GM04503 (cell line): ENCODE measurements around the gene RHBDD1.

ENCODE experiments used
- DNase-seq: peaks from one replicate; pipeline ENCODE4 v3.0.0-alpha.2; 2012; ENCODE audit warnings: low read depth

The RHBDD1 gene

DNA sequence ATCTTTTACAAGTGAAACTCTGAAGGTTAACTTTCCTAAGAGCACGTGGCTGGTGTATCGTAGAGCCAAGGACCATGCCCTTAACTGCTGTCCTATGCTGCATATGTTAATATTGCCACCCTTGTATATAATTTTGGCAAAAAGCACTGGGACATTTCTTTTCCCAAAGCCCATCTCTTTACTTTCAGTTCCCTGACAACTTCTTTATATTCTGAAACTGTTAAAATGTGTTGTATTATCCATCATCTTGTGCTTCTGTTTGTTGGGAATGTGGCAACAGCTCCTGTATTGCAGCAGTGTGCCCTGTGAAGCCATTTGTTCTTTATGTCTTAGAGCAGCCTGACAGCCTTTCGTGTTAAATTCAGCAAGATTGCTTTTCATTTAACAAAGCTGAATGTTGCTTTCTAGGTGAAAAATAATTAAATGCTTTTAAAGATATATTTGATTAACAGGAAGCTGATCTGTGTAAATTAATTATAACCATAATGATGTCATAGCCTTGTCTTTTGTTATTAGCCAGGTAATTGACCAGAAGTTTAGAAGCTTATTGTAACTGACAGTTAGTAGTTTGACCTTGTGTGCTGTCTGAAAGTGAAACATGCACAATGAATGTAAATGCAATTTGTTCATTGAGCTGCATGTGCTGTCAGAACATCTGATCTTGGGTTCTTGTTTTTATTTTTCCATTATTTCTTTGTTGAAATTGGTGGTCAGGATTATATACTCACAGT is 9.7 kb downstream of the RHBDD1 start:
- DNase-seq = no peak

DNA sequence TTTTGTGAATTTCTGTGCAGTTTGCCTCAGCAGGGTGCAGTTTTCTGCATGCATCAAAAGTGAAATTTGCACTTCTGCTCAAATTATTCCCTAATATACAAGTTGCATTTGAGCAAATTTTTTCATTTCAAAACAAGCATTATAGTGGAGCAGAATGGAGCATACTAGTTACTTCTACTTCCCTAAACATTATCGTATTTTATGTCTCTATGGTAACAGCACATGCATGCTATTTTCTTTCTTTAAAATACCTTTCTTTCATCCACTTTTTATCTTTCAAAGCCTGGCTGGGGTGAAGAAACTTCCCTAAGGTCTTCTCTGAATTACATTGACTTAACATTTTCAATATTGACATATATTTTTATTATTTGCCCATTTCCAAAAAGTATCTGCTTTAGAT is 11.2 kb downstream of the RHBDD1 start:
- no peak for DNase-seq

DNA sequence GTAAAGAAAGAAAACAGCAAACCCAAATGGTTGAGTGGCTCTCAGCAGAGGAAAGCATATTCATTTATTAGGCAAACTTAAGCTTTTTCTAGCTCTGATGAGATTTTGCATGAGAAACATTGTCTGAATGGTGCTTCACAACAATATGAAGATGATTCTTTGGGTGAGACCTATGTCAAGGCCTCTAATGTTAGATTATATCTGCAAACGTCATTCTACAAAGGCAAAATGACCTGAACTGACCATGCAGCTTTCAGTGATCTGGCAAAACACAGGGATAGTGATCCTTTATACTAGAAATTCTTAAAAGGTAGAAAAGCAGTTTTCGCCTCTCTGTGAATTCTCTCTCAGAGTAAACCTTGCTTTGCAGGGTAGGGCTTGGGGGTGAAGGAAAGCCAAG is 11.7 kb downstream of the RHBDD1 start:
- DNase-seq = no peak

DNA sequence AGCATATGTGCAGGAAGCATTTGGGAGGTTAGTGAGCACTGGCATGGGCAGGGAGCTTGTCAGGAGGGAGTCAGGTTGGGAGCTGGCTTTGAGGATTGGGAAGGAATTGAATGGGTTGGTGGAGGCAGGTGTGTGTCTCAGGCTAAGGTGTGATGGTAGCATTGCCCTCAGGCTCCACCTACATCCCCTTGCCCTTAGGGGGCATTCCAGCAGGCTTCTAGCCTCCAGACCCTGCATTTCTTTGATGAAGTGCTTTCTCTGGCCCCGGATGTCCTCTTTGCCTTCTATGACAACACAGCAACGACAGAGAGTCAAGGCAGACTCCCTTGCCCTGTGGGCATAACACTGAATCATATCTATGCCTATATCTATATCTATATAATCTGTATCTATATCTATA is 13.5 kb downstream of the RHBDD1 start:
- DNase-seq = no peak

DNA sequence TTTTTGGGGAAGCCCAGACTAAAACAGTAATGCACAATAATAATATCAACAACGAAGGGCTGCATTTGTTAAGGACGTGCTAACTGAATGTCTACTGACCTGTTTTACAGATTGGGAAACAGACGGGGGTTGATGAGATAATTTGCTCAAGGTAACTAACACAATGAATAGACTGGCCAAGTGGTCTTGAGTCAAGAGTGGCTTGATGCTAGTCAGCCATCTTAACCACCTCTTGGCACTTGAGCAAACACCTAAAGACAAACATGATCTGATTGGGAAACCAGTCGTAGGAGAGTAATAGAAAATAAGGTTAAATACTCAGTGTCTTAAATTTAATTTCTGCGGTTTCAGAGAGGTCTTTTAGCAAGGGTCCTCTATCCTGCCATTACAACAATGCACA is 14.2 kb downstream of the RHBDD1 start:
- no peak for DNase-seq

DNA sequence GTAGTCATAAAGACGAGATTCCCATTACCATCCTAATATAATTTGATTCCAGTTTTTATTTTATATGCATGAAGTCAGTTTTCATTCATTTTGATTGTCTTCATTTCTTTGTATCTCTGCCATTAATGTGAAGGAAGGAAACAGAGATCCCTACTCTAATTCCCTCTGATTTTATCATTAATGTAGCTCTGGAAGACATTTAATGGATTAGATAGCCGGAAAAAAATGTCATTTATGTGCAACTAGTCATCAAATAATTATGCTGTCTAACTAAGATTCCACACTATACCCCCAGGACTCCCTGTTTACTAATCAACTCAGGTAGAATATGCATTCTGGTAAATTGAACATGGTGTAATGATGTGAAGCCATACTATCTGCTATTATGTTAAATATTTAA is 19.9 kb downstream of the RHBDD1 start:
- no peak for DNase-seq

DNA sequence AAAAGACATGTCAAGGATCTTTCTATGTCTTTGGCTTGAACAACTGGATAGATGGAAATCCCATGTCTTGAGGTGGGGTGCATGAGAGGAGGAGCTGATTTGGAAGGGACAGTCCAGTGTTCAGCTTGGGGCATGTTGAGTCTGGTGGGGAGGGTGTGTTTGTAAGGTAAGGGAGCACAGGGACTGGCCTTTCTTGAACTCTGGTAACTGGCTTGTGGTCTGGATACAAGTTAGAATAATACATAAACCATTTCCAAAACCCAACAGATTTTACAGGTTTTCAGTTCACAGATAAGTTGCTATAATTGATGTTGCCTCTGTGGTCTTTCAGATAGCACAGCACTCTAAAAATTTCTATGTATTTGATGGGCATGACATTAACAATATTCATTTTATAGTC is 24.2 kb downstream of the RHBDD1 start:
- no peak for DNase-seq

DNA sequence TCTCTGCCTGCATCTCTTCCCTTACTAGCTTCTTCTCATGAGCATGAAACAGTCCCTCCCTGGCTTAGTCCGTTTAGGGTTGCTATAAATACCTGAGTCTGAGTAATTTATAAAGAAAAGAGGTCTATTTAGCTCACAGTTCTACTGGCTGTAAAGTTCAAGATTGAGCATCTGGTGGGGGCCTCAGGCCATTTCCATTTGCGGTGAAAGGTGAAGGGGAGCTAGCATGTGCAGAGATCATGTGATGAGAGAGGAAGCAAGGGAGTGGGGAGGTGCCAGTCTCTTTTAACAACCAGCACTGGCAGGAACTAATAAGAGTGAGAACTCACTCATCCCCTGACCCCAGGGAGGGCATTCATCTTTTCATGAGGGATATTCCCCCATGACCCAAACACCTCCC is 26.8 kb downstream of the RHBDD1 start:
- no peak for DNase-seq

DNA sequence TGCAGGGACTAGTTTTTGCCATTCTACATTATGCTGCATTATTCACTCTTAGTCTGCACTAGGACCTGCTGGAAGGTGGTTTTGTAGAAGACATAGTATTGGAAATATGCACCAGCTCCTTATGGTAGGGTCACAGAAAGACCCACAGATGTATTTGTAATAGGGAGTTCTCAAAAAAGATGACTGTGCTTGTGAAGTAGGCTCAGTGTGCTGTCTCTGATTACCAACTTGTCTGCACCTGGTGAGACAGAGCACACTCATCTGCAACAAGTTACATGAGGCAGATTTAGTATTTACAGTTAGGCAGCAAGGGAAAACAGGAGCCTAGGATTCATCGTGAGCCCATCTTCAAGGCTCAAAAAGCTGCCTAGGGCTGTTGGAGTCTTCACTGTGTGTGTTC is 29.4 kb downstream of the RHBDD1 start:
- DNase-seq = no peak

DNA sequence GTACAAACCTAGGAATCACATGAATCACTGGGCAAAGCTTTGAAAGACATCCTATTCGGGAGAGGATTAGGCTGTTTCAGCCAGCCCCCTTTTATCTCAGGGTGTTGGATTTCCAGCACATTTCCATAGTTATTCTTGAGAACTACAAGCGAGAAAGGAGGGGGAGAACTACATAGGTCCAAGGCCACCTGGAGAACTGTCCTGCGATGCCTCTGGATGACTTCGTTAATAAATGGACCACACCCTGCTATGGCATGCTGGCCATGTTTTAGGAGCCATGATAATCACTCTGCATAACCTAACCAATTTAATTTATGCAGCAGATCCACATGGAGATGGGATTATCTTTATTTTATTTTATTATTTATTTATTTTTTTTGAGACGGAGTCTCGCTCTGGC is 29.9 kb downstream of the RHBDD1 start:
- DNase-seq = no peak

DNA sequence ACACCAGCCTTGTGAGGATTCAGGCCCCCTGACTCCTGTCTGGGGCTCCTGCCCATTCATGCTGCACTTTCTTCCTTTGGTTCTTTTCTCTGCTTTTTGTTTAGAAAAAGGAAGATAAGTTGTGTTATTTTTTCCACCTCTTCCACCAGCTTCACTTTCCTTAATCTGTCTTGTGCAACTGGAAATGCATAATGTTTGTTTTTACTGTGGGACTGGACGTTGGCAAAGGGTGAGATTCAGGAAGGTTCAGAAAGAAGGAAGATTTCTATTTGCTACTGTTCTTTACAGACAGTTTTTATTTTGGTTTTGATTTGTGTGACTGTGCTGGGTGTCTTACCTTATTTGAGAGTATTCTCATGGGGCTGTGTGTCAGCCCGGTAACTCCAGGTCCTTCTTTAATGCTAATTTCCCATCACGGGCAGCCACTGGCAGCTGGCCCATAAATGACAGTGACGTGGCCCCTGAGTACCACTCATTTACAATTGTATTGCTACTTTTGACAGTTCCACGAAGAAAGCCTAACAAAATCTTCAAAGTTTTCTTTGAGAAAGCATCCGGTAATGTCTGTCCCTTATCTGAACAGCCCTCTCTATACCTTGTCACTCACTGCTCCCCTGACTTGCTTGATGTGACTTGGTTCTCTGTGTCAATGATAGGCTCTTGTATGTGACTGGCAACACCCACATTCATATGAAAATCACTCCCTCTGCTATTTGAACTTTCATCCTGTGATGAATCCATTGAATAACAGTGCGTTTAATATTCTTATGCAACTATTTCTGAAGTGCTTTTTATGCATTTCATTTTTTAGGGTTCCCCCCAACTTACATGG is 32.7 kb downstream of the RHBDD1 start:
- DNase-seq = no peak

DNA sequence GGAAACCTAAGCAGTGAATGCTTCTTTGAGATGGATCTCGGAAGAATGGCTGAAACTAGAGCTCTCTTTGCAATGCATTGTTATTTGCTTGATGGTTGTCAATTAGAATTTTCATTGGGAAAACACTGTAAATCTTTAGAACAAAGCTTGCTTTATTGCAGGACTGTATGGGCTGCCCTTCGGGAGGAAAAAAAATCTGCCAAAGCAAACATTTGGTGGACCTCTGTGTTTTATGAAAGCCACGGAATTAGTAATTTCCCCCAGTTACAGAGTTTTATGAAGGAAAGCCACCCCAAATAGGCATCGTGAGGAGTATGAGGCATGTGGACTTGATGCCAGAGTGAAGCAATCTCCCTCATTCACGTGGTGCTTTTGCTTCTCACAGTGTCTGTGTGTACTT is 33.5 kb downstream of the RHBDD1 start:
- no peak for DNase-seq

DNA sequence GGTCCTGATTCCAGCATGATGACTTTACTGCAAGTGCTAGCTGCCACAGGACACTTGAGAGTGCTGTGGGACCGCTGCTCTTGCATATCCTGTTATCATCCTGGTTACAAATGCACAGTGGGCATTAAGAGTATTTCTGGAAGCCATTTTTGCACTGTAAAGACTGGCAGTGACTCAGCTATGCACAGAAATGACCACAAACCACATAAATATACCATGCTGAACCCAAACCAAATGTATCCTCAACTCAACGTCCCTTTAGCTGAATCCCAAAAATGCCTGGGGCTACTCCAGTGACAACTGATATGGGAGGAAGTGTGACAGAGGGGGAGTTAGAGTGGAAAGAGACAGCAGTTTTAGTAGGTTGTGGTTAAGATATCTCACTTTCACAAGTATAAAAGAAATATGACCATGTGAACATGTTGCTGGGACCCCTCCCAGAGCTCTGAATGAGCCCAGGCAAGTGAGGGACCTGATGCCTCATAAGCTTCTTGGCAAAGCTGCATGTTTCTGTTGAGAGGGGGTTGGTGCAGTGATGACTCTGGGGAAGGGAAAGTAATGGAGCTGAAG is 37.3 kb downstream of the RHBDD1 start:
- no peak for DNase-seq

DNA sequence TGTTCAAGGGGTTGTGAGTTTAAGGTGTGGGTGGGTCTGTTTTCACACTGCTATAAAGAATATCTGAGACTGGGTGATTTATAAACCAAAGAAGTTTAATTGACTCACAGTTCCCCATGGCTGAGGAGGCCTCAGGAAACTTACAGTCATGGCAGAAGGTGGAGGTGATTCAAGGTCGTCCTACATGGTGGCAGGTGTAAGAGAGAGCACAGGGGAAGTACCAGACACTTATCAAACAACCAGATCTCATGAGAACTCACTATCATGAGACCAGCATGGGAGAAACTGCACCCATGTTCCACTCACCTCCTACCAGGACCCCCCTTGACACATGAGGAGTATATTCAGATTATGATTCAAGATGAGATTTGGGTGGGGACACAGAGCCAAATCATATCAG is 38.0 kb downstream of the RHBDD1 start:
- no peak for DNase-seq

DNA sequence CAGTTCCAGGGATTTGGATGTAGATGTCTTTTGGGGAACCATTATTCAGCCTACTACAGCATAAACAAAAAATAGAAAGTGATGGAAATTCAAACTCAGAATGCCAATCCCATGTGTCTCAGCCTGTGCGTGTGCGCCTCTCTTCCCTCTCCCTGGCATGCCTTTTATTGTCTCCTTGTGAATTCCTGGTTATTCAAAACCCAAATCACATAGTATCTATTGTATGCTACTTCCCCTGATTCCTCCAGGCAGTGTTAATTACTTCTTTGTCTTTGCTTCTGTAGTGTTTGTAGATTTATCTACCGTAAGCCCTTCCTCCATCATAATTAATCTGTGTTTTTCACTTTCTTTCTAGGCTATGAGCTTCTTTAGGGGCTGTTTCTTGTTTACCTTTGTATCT is 38.9 kb downstream of the RHBDD1 start:
- DNase-seq = no peak

DNA sequence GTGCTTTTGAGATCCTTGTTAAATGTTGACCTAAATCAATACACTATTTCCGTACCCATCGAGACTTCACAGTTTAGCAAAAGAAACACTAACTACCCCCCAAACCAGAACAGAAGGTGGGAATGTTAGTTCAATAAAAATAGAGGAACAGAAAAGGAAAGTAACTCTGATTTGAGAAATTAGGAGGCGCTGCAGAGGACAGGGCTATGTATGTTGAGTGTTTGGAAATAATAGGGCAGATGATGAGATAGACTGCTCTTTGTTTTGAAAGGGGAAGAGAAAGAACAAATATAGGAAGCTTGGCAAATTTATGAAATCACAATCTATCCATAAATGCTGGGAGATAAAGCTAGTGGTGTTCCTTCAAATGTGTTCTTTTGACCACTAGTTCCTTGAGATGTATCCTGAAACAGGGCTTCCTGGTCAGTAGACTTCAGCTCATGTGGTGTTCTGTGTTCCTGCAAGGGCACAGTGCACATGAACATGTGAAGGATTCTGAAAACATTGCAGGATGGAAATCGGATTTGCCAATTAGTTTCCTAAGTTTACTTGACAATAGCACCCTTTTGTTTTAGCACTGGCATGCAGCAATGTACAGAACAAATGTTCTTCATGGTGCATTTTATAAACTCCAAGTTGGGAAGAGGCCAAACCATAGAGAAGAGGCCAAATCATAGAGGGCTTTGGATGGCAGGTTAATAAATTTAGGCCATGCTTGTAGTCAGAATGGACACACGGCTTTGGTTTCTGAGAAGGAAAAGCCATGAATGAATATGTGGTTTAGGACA is 39.8 kb downstream of the RHBDD1 start:
- DNase-seq = no peak

DNA sequence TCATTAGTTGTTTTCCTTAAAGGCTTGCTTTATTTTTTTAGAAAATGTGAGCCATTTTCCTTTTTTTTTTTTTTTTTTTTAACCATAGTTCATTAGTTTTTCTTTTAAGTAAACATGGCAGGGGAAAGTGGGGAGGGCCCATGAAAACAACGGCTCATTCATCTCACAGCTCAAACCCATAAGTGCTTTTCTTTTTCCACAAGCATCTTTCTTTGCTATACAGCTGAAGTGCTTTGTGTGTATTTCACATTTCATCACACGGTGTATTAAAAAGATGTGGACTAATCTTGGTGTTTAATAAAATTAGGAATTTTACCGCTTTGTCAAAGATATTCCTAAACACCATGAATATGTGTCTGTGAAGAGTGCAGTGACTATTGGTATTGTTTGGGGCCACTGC is 41.6 kb downstream of the RHBDD1 start:
- DNase-seq = no peak

DNA sequence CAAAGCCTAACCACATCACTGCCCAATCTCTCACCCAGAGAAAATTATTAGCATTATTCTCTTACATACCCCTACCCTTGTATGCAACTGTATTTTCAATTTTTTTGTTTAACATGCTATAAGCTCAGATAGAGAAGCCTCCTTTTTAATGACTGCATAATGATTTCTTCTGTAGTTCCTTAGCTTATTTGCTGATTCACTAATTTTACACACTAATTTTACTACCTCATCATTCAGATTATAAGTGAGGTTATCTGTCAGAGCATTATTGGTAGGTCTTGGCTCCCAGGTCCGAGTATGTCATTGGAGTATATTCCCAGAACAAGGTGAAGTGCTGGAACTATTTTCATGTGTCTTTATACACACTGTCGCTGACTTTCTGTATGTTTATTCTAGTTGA is 45.4 kb downstream of the RHBDD1 start:
- DNase-seq = no peak

DNA sequence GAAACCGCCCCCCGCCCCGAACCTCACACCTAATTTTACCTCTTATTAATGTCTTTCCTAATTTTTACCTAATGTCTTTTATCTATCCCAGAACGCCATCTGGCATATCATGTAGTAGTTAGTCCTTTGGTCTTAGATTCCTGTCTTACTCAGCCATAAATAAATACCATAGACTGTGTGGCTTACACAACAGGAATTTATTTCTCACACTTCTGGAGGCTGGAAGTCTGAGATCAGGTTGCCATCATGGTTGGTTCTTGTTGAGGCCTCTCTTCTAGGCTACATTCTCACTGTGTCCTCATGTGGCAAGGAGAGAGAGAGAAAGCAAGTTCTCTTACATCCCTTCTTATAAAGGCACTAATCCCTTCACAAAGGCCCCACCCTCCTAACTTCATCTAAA is 46.8 kb downstream of the RHBDD1 start:
- no peak for DNase-seq

DNA sequence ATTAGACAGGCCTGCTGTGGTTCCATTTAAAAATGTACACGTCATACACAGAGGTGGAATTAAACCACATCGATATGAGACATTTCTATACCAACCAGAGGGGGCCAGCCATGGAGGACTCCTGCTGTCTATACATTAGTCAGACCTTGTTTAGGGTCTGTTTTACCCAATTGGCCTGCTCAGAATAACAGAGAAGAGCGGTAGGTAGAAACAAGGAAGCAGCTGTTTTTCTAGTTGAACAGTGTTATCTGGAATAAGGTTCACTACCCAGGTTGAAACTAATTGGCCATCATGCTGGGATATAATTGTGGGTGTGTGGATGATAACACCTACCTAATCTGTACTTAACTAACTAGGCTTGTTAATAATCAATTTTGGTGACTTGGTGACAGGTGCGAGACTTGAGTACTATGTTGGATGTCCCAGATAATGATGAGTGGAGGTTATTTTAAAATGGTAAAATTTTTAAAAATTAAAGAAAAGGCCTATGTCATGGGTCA is 47.5 kb downstream of the RHBDD1 start:
- DNase-seq = no peak

DNA sequence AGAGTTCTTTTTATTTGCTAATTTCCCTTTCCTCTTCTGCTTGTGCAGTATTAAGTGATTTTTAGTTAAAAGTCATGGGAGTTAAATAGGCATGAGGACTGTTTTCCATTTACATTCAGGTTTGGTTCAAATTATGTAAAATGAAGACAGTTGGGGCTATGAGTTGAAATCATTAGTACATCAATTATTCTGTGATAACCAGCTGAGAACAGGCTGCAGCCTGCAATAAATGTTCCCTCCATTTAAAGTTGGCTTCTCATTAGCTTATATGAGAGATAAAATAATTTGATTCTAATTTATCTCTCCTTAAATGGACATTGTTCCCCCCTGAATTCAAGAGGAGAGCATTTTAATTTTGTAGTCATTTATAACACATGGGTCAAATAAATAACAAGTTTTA is 48.3 kb downstream of the RHBDD1 start:
- no peak for DNase-seq

DNA sequence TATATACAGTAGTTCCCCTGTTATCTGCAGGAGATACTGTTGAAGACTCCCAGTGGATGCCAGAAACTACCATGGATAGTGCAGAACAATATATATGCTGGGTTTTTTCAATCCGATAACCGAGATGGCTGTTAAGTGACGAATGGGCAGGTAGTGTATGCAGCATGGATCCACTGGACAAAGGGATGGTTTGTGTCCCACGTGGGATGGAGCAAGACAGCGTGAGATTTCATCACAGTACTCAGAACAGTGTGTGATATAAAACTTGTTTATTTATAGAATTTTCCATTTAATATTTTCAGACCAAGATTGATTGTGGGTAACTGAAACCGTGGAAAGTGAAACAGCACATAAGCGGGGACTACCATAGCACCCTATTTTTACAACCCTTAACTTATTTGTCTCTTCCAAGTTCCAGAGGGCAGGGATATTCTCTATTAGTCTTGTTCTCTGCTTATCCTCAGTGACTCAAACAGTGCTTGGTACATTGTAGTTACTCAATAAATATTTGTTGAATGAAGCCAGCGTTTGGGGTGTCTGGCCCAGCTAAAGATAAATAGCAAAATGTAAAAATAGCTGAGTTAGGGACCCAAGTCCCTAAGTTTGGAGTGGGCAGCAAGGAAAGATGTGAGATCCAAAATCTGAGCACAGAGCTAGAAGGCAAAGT is 50.0 kb downstream of the RHBDD1 start:
- no peak for DNase-seq
